ENCODE results near the gene INTS15.

The INTS15 gene

DNA sequence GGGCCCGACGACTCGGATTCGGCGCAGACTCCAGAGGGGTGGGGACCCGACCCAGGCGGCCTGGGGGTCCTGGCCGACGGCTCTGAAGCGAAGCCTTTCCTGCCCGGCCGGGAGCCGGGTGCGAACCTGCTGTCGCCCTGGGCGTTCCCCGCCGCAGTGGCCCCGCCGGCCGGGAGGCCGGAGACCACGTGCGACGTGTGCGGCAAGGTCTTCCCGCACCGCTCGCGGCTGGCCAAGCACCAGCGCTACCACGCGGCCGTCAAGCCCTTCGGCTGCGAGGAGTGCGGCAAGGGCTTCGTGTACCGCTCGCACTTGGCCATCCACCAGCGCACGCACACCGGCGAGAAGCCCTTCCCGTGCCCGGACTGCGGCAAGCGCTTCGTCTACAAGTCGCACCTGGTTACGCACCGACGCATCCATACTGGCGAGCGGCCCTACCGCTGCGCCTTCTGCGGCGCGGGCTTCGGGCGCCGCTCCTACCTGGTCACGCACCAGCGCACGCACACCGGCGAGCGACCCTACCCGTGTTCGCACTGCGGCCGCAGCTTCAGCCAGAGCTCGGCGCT, 62.7 kb downstream of the INTS15 start:
- TF ChIP-seq, protein P1, sequence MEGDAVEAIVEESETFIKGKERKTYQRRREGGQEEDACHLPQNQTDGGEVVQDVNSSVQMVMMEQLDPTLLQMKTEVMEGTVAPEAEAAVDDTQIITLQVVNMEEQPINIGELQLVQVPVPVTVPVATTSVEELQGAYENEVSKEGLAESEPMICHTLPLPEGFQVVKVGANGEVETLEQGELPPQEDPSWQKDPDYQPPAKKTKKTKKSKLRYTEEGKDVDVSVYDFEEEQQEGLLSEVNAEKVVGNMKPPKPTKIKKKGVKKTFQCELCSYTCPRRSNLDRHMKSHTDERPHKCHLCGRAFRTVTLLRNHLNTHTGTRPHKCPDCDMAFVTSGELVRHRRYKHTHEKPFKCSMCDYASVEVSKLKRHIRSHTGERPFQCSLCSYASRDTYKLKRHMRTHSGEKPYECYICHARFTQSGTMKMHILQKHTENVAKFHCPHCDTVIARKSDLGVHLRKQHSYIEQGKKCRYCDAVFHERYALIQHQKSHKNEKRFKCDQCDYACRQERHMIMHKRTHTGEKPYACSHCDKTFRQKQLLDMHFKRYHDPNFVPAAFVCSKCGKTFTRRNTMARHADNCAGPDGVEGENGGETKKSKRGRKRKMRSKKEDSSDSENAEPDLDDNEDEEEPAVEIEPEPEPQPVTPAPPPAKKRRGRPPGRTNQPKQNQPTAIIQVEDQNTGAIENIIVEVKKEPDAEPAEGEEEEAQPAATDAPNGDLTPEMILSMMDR (IDR thresholded peaks at IDR 0.05; ENCODE audit: borderline replicate concordance, control extremely low read depth, extremely low read depth, insufficient read depth, missing control alignments): no peak
- in situ Hi-C loops (cut with MboI; ENCODE audit: low sequenced_read_pairs, unreplicated experiment): no loop called here
- DNase-seq (ENCODE audit: low spot score): no peak

GRCh38 chr7:6653071-6654003, 63.5 kb downstream of the INTS15 start:
- TF ChIP-seq, protein P1 (IDR thresholded peaks at IDR 0.05; ENCODE audit: borderline replicate concordance, control extremely low read depth, extremely low read depth, insufficient read depth, missing control alignments): no peak
- no peak for DNase-seq (ENCODE audit: low spot score)
- in situ Hi-C loops (cut with MboI; ENCODE audit: low sequenced_read_pairs, unreplicated experiment): no loop called here

DNA sequence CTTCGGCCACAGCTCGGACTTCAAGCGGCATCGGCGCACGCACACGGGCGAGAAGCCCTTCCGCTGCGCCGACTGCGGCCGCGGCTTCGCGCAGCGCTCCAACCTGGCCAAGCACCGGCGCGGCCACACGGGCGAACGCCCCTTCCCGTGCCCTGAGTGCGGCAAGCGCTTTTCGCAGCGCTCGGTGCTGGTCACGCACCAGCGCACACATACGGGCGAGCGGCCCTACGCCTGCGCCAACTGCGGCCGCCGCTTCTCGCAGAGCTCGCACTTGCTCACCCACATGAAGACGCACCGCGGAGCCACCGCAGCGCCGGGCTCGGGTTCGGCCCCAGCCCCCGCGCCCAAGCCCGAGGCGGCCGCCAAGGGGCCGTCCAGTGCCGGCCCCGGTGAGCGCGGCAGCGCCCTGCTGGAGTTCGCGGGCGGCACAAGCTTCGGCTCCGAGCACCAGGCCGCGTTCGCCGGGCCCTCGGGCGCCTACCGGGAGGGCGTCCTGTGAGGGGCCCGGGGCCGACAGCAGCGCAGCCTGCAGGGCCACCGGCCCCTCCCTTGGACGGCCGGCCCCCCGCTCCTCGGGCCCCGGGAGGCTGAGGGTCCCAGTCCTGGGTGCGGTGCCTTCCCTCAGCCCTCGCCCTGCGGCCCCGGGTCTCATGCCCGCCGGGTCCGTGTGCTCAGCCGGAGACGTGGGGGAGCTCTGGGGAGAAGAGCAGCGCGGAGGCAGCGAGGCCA, 64.5 kb downstream of the INTS15 start:
- peak; percentile 30 for DNase-seq (ENCODE audit: low spot score)
- in situ Hi-C loops (cut with MboI; ENCODE audit: low sequenced_read_pairs, unreplicated experiment): no loop called here
- TF ChIP-seq, protein P1 (IDR thresholded peaks at IDR 0.05; ENCODE audit: borderline replicate concordance, control extremely low read depth, extremely low read depth, insufficient read depth, missing control alignments): no peak

DNA sequence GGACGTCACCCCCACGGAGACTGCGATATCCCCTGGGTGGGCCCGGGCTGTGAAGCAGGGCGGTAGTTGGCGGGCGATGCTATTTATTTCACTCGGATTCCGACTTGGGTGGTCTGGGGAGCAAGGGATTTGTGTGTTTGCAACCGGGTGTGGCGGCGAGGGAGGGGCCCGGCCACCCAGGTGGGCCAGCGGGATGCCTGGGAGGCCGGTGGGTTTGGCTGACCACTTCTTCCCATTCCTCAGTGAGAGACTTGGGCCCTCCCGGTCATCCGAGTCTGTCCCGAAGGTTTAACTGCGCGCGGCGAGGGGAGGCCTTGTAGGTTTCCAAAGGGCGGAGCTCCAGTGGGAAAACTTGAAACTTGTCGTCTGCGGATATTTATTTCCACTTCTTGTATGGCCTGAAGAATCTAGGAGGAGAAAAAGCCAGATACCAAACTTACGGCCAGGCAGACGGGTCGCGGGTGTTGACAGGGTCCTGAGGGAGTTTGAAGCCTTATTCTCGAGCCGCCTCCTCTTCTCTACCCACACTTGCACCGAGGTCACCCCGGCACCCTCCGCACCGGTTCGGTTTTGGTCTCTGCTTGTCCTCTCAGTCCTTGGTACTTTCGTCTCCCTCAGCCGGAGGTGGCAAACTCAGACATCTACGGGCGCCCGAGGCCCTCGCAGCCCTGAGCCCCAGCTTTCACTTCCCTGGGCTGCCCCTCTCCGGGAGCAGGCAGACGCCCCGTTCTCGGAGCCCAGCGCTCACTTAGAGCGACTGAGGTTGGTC, 65.2 kb downstream of the INTS15 start:
- TF ChIP-seq, protein P1 (IDR thresholded peaks at IDR 0.05; ENCODE audit: borderline replicate concordance, control extremely low read depth, extremely low read depth, insufficient read depth, missing control alignments): no peak
- peak; percentile 28 for DNase-seq (ENCODE audit: low spot score)
- in situ Hi-C loops (cut with MboI; ENCODE audit: low sequenced_read_pairs, unreplicated experiment): no loop called here

- in situ Hi-C loops (cut with MboI; ENCODE audit: low sequenced_read_pairs, unreplicated experiment): no loop called here
- DNase-seq (ENCODE audit: low spot score): peak; percentile 37
- TF ChIP-seq, protein P1 (IDR thresholded peaks at IDR 0.05; ENCODE audit: borderline replicate concordance, control extremely low read depth, extremely low read depth, insufficient read depth, missing control alignments): no peak
These were observed 66.0 kb downstream of the INTS15 start for GRCh38 chr7:6655636-6656385.
